ENCODE measurements around the gene SLC26A6.
A peak's percentile ranks its signal among the peaks of the same experiment; 100 is the strongest.

SLC26A6 gene, protein sequence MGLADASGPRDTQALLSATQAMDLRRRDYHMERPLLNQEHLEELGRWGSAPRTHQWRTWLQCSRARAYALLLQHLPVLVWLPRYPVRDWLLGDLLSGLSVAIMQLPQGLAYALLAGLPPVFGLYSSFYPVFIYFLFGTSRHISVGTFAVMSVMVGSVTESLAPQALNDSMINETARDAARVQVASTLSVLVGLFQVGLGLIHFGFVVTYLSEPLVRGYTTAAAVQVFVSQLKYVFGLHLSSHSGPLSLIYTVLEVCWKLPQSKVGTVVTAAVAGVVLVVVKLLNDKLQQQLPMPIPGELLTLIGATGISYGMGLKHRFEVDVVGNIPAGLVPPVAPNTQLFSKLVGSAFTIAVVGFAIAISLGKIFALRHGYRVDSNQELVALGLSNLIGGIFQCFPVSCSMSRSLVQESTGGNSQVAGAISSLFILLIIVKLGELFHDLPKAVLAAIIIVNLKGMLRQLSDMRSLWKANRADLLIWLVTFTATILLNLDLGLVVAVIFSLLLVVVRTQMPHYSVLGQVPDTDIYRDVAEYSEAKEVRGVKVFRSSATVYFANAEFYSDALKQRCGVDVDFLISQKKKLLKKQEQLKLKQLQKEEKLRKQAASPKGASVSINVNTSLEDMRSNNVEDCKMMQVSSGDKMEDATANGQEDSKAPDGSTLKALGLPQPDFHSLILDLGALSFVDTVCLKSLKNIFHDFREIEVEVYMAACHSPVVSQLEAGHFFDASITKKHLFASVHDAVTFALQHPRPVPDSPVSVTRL

DNA sequence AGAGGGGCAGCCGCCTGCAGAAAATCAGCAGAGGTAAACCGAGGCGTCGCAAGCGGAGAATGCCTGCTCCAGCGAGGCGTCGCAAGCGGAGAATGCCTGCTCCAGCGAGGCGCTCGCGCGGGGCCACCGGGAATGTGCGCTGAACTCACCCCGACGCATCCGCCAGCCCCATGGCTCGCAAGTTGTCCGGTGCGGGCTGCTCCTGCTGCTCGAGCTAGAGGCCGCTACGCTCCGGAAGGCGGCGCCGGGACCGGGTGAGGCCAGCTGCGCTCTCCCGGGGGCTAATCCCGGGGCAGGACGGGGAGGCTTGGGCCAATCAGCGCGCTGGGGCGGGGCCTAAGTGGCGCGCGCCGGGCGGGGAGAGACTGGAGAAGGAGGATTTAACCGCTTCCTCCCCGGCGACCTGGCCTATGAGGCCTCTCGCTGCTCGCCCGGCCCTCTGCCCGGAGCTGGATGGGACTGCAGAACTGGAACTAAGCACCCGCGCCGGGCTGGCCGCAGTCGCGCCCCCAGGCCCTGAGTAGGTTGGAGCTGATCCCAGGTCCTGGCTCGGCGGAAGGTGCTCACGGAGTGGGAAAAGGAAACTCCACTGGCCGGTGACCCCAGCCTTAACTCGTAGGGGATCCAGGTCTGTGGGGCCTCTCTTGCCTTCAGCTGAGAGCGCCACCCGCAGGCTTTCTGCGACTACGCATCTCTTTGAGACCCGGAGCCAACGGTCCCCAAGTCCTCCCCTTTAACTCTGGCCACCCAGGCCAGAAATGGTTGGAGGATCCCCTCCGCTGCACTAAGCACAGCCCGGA lies at the start of gene SLC26A6:
Gene SLC26A6, minus strand, starts transcription at position 240 of the 800 bp plus-strand sequence. Its CDS starts 68 bp downstream, at position 172.
- DNase-seq: peak; percentile 95

DNA sequence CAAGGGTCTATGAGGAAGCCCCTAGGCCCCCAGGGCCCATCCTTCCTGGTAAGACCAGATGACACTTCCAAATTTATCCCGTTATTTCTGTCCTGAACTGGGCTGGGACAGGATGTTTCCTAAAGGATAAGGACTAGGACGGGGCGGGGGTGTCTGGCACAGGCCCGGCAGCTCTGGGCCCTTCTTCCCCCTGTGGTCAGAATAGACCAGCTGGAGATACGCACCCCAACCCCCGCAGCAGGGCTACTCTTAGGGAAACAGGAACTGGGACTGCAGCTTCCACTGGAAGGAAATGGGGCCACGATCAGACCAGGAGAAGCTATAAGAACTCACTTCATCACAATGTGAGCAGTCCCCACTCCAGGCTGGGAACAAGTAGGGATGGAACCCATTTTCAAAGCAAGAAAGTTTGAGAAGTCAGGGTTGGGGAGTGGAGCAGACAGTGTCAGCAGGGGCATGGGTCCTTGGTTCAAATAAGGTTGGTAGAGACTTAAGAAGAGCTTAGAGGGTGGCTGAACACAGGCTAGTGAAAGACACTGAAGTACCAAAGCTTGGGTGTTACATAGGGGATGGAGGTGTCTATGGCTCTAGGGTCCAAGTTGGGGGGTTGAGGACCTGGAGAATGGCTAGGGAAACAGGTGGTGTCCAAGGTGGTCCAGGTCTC lies 49.4 kb upstream of the SLC26A6 start:
- no peak for DNase-seq

DNA sequence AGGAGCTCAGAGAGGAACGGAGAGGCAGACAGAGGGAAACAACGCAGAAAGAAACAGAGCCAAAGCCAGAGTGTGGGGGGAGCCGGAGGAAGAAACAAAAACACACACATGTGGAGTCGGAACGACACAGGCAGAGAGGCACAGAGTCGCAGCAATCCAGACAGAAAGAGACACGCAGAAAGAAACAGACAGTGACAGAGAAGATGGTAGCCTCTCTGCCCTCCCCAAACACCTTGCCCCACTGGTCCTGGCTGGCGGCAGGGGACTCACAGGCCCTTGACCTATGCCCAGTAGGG lies 48.7 kb upstream of the SLC26A6 start:
- no peak for DNase-seq

DNA sequence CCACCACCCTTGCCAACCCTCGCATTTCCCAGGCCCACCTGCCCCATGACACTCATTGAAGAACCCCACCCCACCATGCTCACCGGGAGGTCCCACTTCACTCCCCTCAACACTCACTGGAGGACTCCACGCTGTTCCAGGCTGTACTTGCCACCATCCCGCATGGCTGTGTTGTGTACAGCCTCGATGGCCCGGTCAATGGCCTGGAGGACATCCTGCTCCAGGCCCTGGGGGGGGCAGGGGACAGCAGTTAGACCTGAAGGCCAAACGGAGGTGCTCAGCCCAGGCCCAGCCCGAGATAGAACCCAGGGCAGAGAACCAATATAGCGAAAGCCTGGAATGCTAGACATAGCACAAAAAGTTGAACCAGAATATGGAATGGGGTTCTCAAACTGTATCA lies 47.5 kb upstream of the SLC26A6 start:
- no peak for DNase-seq

DNA sequence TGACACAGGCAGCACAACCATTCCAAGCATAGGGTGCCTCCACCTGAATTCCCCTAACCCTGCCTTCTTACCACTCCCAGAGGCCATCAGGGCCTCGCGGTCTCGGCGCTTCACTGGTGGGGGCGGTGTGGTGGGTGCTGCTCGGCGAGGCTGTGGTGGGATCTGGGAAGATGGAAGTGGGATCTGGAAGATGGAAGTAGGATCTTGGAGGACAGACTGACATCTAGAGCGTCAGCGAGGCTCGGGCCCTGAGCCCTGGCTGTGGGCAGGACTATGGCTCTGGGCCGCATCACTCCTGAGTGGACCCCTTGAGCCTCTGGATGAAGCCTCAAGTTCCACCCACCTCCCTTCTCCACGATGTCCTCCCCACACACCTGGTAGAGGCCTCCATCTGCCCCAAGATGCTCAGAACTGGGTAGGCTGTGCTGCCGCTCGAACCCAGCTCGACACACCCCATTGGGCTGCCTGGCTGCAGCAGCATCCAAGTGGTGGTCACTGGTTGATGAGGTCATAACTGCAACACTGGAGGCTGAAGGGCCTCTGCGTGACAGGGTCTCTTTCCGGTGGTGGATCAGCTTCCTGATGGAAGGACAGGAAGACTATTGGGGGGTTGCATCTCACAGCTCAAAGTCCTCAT lies 46.8 kb upstream of the SLC26A6 start:
- no peak for DNase-seq

DNA sequence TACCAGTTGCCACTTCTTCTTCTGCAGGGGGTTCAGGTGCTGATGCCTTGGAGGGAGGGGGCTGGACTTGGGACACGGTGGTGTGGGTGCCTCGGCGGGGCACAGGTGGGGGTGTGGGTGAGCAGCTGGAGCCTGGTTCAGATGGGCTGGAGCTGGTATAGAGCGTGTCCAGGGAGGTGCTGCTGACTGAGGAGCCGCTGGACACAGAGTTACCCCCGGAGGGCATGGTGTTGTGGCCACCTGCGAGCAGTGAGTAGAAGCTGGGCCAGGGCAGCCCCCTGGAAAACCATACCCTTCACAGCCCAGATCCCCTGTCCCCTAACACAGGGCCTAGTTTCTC lies 46.2 kb upstream of the SLC26A6 start:
- DNase-seq: no peak

DNA sequence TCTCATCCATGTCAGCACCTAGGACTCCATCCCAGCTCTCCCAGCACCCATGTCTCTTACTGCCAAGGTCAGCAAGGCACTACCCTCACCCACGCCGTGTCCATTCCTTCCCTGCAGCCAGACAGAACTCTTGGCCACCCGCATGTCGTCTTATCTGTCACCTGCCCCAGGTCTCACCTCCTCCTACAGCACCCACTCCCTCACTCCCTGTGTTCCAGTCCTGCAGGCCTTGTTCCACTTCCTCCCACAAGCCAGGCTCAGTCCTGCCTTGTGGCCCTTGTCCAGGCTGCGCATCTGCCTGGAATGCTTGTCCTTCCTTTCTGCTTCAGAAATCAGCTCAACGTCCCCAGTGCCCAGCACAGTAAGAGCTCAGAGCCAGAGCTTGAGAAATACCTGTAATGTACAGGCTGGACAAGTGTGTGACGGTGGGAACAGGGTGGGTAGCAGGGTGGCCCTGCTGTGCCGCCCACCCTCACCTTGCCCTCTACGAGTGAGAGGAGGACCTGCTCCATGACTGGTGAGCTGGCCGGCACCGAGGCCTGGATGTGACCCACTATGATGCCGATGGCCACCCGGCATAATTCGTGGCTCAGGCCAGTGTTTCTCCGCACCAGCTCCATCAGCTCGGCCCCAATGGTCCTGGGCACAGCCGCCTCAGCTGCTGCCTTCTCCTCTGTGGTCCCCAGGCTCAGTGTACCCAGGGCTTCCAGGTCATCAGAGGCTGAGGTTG lies 45.7 kb upstream of the SLC26A6 start:
- DNase-seq: no peak

DNA sequence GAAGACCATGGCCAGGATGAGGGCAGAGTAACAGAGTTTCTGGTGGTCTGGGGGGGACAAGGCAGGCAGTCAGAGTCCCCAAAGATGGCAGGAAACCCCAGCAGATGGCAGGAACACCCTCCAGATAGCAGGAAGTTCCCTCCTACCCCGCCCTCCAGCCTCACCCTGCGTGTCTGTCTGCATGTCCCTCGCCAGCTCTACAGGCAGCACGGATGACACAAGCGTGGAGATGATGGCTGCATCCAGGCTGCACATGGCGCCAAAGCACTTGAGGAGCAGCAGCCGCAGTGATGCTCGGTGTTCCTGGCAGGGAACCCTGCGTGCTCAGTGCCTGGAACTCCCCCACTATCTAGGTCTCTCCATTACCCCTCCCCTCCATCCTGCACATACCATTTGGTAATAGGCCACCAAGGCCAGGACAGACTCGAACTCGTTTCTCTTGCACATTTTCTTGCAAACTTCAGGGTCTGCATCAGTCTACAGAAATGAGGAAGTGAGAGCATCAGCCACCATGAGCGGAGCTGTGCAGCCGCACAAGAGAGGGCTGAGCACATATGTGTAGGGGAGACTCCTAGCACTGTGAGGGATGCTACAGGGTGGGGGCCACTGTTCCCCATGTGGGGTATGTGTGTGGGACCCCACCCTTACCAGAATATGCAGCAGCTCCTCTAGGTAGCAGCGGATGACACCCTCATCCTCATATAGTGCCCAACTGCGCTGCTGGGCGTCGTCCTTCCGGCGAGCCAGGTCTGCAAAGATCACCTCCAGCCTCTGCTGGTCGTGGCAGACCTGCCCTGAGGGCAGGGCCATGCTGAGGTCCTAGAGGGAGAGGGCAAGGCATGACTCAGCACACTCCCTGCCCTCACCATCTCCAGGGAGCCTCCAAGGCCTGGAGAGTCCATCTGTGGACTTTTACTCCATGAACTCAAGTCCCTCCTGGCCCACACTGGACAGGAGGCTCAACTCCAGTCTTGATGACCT lies 44.4 kb upstream of the SLC26A6 start:
- DNase-seq: no peak

DNA sequence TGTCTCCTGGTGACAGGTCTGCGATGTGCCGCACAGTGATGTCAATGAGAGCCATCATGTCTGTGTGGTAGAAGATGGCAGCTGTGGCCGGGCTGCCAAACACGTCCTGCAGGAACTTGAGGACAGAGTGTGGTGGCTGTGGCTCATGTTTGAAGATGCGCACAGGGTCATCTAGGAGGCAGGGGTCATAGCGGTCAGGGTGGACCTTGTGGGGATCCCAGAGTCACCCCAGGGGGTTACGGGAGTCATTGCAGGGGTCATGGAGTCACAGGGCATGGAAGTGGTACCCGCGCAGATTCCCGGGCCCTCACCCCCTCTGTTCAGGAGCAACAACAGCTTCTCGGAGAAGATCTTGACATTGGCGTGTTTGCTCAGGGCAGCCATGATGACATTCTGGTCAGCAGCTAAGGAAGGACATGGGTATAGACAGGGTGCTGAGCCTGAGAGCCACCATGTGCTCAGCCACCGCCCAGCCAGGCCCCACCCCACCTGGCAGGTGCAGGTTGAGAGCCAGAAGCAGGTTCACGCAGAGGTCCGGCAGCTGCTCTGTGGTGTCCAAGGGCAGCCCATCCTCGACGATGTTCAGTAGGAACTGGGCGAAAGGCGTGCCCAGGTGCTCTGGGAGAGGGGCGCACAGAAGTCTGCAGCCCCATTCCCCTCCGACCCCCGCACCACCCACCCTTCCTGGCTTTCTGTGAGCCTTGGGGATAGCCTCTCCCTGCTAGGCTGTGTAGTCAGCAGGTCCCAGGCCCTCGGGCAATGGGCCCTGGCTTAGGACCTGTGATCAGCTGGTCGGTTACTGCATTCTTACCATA lies 43.5 kb upstream of the SLC26A6 start:
- DNase-seq: no peak

DNA sequence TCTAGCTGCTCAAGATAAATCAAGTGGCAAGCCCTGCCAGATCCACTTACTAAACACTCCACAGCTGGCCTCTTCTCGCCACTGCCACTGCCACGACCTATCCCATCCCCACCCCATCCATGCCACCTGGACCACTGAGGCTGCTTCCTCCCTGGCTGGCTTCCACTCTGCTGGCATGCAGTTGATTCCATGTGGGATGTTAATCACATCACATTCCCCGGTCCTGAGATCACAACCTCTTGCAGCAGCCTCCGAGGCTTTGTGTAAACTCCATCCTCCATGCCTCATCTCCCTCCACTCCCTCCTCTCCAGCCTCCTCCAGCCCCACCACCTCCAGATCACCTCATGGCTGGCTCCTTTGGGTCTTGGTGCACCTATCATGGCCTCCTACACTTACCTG lies 42.8 kb upstream of the SLC26A6 start:
- no peak for DNase-seq

DNA sequence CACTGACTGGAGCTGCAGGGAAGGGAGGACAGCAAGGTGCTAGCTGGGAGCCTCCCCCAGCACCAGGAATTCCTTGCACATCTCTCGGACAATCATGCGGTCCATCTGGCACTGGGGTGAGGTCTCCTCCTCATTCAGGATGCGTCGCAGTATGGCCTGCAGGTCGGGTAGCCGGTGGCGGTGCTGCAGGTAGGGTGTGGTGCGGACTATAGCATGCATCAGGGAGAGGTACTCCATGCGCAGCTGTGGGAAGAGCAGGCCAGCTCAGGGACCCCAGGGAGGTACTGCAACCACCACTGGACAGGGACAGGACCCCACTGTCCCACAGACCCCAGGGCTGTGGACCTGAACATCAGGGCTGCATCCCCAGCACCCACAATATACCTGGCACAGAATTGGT lies 39.2 kb upstream of the SLC26A6 start:
- no peak for DNase-seq

DNA sequence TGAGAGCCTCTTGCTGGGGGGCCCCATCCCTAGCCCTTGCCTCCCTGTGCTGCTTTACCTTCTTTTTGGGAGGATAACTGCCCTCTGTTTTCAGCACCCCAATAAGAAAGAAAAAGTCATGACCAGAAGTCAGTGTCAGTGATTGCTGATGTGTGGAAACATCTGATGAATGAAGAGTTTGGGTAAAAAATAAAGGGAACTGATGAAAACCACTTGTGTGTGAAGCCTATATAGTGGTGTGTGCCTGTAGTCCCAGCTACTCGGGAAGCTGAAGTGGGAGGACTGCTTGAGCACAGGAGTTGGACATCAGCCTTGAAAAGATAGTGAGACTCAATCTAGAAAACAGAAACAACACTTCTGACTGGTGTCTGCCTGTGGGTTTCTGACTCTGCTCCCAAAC lies 37.3 kb upstream of the SLC26A6 start:
- no peak for DNase-seq

DNA sequence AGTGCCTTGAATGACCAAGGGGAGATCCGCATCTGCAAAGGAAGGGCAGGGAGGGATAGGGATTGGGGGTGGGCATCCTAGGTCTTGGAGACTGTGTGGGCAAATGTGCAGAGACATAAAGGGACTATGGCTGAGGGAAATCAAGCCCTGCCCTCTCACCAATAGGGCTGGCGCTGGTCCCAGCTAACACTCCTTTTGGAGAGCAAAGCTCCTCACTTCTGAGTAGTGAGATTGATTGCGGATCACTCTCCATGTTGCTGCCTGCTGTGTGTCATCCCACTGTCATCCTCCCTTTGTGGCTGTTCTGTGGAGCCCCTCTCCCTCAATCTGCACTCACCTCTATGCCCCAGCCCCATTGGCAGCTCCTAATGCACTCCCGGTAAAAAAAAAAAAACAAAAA lies 29.7 kb upstream of the SLC26A6 start:
- no peak for DNase-seq

DNA sequence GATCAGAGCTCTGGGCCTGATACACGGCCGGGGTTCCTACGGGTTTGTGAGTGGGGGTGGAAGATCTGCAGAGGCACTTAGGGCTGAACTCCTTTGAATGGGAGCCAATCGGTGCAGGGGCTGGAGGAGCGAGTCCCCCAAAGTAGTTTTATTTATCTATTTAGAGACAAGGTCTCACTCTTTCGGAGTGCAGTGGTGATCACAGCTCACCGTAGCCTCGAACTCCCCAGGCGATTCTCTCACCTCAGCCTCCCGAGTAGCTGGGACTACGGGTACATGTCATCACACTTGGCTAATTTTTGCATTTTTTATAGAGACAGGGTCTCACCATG lies 29.0 kb upstream of the SLC26A6 start:
- no peak for DNase-seq

DNA sequence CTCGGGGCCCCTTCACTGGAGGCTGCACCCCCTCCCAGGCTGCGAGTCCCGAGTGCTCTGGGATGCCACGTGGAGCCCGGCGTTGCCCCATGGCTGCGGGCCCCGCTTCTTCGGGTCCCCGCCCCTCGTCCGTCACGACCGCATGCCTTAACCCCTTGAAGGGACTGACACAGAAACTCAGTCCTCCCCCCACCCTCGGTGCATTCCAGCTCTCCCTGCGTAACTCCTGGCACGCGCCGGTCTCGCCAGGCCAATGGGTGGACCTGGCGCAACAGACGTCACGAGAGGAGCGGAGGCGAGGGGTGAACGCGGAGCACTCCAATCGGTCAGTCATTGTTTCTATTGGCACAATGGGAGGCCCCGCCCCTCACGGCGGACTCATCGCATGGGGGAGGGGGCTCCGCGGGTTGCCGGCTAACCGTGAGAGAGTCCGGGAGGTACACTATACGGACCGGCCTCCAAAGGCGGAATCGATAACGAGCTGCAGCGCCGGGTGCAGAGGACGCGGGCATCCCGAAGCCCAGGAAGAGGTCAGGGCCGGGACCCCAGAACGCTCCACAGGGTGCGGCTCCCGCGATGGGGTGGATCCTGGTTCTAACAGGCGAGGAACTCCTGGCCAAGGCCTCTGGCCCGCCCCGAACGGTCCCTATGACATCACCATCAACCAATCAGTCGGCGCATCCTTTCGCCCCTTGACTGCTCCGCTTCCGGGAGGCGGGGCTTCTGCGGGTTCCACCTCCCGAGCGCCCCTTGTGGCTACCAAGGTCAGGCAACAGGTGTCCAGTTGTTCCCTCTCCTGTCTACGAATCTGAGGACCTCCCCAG lies 28.4 kb upstream of the SLC26A6 start:
- DNase-seq: peak; percentile 91

DNA sequence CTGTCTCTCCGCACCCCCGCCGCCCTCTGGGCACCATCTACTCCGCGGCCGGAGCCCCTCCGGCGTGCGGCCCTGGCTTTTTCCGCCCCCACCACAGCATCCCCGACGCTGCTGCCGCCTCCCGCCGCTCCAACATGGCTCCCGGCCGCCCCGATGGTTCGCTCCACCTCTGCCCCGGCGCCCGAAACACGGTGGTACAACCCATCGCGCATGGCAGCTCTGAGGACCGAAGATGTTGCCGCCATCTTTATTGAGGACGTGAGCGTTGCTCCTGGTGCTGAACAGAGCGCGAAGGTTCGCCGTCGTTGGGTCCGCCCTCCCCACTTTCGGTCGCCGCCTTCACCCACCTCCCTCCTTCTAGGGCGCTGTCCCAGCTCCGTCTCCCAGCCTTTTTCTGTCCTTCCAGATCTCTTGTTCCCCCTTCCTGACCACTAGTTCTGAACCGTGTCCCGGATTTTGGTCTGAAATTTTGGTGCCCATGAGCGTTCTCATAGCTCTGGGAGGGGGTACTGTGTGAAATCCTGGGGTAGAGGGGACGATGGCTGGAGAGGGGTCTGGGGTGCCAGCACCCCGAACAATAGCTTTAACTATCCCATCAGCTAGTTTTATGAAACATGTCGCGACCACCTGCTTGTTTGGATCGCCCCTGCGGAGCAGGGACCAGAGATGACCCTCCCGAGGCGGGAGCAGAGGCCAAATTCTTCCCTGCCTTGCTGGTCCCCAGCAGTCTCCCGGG lies 27.7 kb upstream of the SLC26A6 start, which contains the start of gene CELSR3:
Gene CELSR3, minus strand, starts transcription at position 134 of the 736 bp plus-strand sequence. CDS start 252 bp downstream, outside the sequence.
- peak; percentile 75 for DNase-seq

DNA sequence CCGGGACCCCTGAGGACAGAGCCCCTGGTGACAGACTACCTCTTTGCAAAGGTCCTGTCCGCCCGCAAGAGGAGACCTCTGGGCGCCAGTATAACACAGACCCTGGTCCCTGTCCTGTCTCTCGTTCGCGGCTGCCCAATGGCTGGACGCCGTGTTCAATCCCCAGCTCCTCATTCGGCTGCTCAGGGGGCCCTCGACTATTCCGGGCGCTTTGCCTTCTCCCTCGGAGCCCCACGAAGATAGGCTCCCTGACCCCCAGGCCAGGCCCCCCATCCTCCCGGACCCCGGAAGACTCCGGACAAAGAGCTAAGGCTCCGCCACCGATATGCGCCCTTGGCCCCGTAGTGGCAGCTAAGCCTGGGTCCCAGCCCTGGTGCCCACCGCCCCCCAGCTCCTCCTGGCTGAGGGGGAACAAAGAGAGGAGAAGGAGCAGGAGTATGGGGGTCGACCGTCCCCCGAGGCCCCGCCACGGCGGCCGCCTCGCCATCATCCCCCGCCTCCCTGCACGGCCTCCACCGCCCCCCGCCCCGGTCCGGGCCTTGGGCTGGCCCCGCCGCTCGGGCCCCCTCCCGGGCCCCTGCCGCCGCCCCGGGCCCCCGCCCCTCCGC lies 27.0 kb upstream of the SLC26A6 start:
- no peak for DNase-seq

All from activated naive CD4-positive, alpha-beta T cell treated with Interleukin-2 at 50 U/mL for 16 hours (primary cell).